GM20431 (cell line): ENCODE measurements around the gene GPA33.

Experiments
- in situ Hi-C: fragments of 300-500 bp; cut with MseI, MboI; formaldehyde crosslinking; loops from one replicate; pipeline ENCODE4 v1.15.0; 2020; ENCODE audit warnings: low sequenced_read_pairs; ENCODE audit not compliant: unreplicated experiment

Gene GPA33

DNA sequence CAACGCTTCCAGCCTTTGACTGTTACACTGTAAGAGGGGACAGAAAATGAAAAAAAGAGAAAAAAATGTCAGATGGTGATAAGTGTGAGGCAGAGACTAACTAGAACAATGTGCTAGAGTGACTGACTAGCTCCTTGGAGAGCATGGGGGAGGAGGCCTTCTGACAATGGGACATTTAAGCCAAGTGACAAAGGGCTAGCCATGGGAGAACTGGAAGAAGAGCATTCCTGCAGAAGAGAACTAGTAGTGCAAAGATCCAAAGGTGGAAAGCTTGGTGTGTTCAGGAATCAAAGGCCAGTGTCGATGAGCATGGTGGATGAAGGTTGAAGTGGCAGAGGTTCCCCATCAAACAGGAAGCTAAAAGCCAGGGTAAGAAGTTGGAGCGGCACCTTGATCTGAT lies 29.5 kb upstream of the GPA33 start:
- in situ Hi-C loops, result no loop called here

- in situ Hi-C loops, result no loop called here
Observed at GRCh38 chr1:167118188-167118587, 28.0 kb upstream of the GPA33 start.

- in situ Hi-C loops, result no loop called here
Observed at GRCh38 chr1:167117225-167117624, 27.0 kb upstream of the GPA33 start.

- in situ Hi-C loops, result no loop called here
Observed at GRCh38 chr1:167116174-167116573, 26.0 kb upstream of the GPA33 start.

GRCh38 chr1:167115655-167116054 lies 25.5 kb upstream of the GPA33 start:
- in situ Hi-C loops, result no loop called here

GRCh38 chr1:167114725-167115124 lies 24.5 kb upstream of the GPA33 start:
- in situ Hi-C loops, result no loop called here

GRCh38 chr1:167111868-167112709 lies 21.9 kb upstream of the GPA33 start:
- in situ Hi-C loops, result no loop called here

- in situ Hi-C loops, result no loop called here
Observed at GRCh38 chr1:167110586-167110985, 20.4 kb upstream of the GPA33 start.

- in situ Hi-C loops, result no loop called here
Observed at GRCh38 chr1:167109125-167109524, 18.9 kb upstream of the GPA33 start.

DNA sequence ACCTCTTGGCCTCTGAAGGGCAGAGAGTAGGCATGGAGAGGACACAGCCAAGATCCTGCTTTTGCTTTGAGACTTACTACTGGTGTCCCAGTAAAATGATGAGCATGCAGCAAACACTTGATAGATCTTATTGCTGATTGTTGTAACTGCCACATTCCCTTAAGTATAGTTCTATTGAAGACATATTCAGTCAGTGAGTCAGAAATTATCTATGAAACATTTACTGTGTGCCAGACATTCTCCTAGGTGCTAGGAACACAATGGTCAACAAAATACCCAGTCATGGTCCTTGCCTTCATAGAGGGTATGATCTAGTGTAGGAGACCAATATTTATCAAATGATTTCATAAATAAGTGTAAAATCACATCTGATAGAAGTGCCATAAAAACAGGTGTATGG lies 17.3 kb upstream of the GPA33 start:
- in situ Hi-C loops, result no loop called here

DNA sequence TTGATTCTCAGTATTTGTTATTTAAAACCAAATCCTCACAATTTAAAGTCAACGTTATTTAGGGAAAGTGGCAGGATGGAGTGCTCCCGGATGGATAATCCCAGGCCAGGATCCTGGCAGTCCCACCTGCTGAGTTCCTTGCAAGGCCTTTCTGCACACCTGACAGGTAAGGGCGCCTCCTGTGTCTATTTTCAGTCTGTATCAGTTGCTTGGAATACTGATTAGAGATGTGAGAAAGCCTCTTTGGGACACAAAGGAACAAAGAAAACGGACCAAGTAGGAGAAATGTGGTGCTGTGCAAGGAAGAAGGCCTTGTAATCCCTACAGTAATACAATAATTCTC lies 15.9 kb upstream of the GPA33 start:
- in situ Hi-C loops, result no loop called here

GRCh38 chr1:167105271-167106118 lies 15.3 kb upstream of the GPA33 start:
- in situ Hi-C loops, result no loop called here

DNA sequence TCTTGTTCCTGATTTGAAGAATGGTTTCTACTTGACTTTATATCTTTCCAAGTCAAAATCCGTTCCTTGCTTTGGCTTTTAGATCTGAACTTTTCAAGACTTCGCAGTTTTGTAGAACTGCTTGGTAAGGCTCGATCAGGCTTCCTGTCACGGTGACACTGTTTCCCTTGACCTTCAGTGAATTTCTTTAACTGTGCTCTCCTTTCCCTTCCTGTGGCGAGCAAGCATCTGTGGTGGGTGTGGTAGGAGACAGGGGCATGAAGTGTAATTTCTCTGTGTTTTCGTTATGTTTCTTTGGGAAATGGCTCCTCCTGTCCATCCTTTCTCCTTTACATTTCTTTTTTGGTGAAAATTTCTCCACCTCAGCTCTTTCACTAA lies 14.1 kb upstream of the GPA33 start:
- in situ Hi-C loops, result no loop called here

DNA sequence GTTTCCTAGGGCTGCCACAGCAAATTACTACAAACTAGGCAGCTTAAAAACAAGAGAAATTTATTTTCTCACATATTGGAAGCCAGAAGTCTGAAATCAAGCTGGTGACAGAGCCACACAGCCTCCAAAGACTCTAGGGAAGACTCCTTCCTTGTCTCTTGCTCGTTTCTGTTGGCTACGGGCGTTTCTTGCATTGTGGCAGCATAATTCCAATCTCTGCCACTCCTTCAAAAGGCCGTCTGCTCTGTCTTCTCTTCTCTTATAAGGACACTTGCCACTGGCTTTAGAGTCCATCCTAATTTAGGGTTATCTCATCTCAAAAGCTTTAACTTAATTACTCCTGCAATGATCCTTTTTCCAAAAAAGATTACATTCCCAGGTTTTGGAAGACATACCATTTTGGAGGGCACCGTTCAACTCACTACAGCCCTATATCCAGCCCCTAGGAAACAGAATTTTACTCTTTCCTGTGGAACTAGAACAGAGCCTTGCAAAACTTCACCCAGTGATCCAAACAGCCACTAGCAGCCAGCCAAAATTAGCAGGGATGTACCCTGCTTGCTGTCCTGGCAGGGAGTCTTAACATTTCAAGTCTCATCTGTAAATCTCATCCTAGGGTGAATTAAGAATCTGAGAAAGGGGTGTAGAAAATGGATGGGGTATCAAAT lies 12.9 kb upstream of the GPA33 start:
- in situ Hi-C loops, result no loop called here

DNA sequence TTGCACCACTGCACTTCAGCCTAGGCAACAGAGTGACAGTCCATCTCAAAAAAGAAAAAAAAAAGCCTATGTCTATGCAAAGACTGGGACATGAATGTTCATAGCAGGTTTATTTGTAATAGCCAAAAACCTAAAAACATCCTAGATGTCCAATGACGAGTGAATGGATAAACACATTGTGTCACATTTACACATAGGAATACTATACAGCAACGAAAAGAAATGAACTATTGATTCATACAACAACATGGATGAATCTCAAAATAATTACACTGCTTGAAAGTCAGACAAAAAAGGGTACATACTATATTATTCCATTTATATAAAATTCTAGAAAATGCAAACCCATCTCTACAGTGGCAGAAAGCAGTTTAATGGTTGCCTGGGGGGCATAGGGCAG lies 11.6 kb upstream of the GPA33 start:
- in situ Hi-C loops, result no loop called here

- in situ Hi-C loops, result no loop called here
Observed at GRCh38 chr1:167100730-167101129, 10.6 kb upstream of the GPA33 start.

GRCh38 chr1:167099851-167100250 lies 9.7 kb upstream of the GPA33 start:
- in situ Hi-C loops, result no loop called here

DNA sequence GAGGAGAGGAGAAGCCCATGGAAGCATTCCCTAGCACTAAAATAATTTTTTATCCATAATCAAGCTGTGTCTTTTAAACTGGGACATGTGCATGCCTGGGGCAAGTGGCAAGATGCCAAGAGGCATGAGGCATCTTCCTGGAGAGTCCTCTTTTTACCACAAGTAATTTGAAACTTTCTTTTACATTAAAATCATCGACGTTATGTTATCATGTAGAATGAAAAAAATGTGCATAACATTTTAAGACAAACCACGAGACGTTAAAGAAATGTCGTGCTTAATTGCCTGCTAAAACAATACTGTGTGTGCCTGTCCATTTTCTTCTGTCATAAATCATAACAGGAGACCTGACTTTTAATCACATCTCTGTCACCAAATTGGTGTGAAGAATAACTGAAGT lies 5.2 kb upstream of the GPA33 start:
- in situ Hi-C loops, result no loop called here

- in situ Hi-C loops, result no loop called here
Observed at GRCh38 chr1:167094690-167095089, 4.5 kb upstream of the GPA33 start.

GRCh38 chr1:167093846-167094516 lies 3.8 kb upstream of the GPA33 start, which contains the start of gene STYXL2:
Gene STYXL2, plus strand, starts transcription at chr1:167094075. Its CDS starts 775 bp downstream, at chr1:167094850.
- in situ Hi-C loops, result no loop called here
